ENCODE data around the gene TMEM238L. TPM values are rescaled to one million over a fixed set of nuclear protein-coding genes. Genes with fewer than 3 reads are reported as not detected.

The TMEM238L gene
- total RNA-seq, 3 donors from 2014 or later, result 47.5 to 122 (median 76.5) TPM

GRCh38 chr17:10785295-10785694 lies 18.6 kb downstream of the TMEM238L start:
- DNase-seq, result no peak
- intact Hi-C loops (cut with DNase I, micrococcal nuclease), result no loop called here
- peak; percentile 64 for ATAC-seq
- no peak overlapping the region for H3K4me3 ChIP-seq
- no peaks in the 10 kb centered on the region for H3K9me3 ChIP-seq
- peaks cover 18% of the 10 kb centered on the region for H3K4me1 ChIP-seq (ENCODE audit: low read depth)
- no peaks in the 10 kb centered on the region for H3K36me3 ChIP-seq (ENCODE audit: low read depth)
- no peak for TF ChIP-seq CTCF (IDR thresholded peaks at IDR 0.05)

GRCh38 chr17:10779609-10780008 lies 24.3 kb downstream of the TMEM238L start:
- Histone ChIP-seq H3K36me3 (ENCODE audit: low read depth) (no peaks in the 10 kb centered on the region), H3K4me3 (no peak overlapping the region), H3K9me3 (peaks cover 5% of the 10 kb centered on the region), H3K4me1 (ENCODE audit: low read depth) (peaks cover 30% of the 10 kb centered on the region)
- ATAC-seq (peak; percentile 36), DNase-seq (no peak)
- TF ChIP-seq CTCF (IDR thresholded peaks at IDR 0.05), result no peak
- intact Hi-C loops (cut with DNase I, micrococcal nuclease), result no loop called here

- DNase-seq (peak in 1 of 3 donors; percentile 58), ATAC-seq (peak; percentile 48)
- TF ChIP-seq CTCF (IDR thresholded peaks at IDR 0.05), result no peak
- peaks cover 36% of the 10 kb centered on the region for H3K4me1 ChIP-seq (ENCODE audit: low read depth)
- intact Hi-C loops (cut with DNase I, micrococcal nuclease), result no loop called here
- H3K4me3 ChIP-seq, result no peak overlapping the region
- H3K36me3 ChIP-seq (ENCODE audit: low read depth), result no peaks in the 10 kb centered on the region
- peaks cover 5% of the 10 kb centered on the region for H3K9me3 ChIP-seq
These were observed 26.0 kb downstream of the TMEM238L start for GRCh38 chr17:10777890-10778289.

GRCh38 chr17:10777131-10777807 lies 26.6 kb downstream of the TMEM238L start:
- Histone ChIP-seq H3K36me3 (ENCODE audit: low read depth) (no peaks in the 10 kb centered on the region), H3K9me3 (peaks cover 5% of the 10 kb centered on the region), H3K4me3 (no peak overlapping the region), H3K4me1 (ENCODE audit: low read depth) (peaks cover 38% of the 10 kb centered on the region)
- DNase-seq (peak in 1 of 3 donors; percentile 57), ATAC-seq (peak; percentile 44)
- intact Hi-C loops (cut with DNase I, micrococcal nuclease), result no loop called here
- TF ChIP-seq CTCF (IDR thresholded peaks at IDR 0.05), result no peak

GRCh38 chr17:10776381-10776780 lies 27.5 kb downstream of the TMEM238L start:
- intact Hi-C loops (cut with DNase I, micrococcal nuclease), result no loop called here

More at GRCh38 chr17:10776381-10776780, 27.5 kb downstream of the TMEM238L start:
- TF ChIP-seq CTCF (IDR thresholded peaks at IDR 0.05), result no peak
- Histone ChIP-seq H3K36me3 (ENCODE audit: low read depth) (no peaks in the 10 kb centered on the region), H3K9me3 (peaks cover 5% of the 10 kb centered on the region), H3K4me1 (ENCODE audit: low read depth) (peaks cover 38% of the 10 kb centered on the region), H3K4me3 (no peak overlapping the region)
- ATAC-seq (no peak), DNase-seq (no peak)
